SU-DHL-6 (cell line): Measurements from ENCODE around the gene SMYD4.

Experiments used
- H2AFZ ChIP-seq: fragments of 200-600 bp; sonication (generic); 2 replicates; pipeline ENCODE4 v1.6.1; 2014; ENCODE audit warnings: low read depth, mild to moderate bottlenecking, moderate library complexity, mixed read lengths, antibody characterized with exemption, low read length; ENCODE audit not compliant: severe bottlenecking
- H3F3A ChIP-seq: fragments of 200-600 bp; shearing (Covaris generic); 2 replicates; pipeline ENCODE4 v1.6.0; 2016; ENCODE audit warnings: antibody characterized with exemption, mild to moderate bottlenecking; ENCODE audit not compliant: insufficient read depth
- H3K27ac ChIP-seq: fragments of 200-600 bp; sonication (generic); 2 replicates; pipeline ENCODE4 v1.5.1; 2016; ENCODE audit warnings: low read depth, mild to moderate bottlenecking, low read length, moderate library complexity, mixed read lengths
- H3K27me3 ChIP-seq: fragments of 200-600 bp; sonication (generic), shearing (Covaris generic); 2 replicates; pipeline ENCODE4 v1.6.0; 2014; ENCODE audit warnings: mild to moderate bottlenecking, low read length
- H3K36me3 ChIP-seq: fragments of 200-600 bp; sonication (generic); 2 replicates; pipeline ENCODE4 v1.6.1; 2014; ENCODE audit warnings: mild to moderate bottlenecking, low read length, mixed read lengths
- H3K4me2 ChIP-seq: fragments of 300-600, 200-600 bp; shearing (Covaris generic), sonication (generic); 2 replicates; pipeline ENCODE4 v1.6.0; 2014; ENCODE audit warnings: low read length, low read depth, mild to moderate bottlenecking; ENCODE audit not compliant: poor library complexity, severe bottlenecking
- H3K4me3 ChIP-seq: fragments of 200-600 bp; sonication (generic); 2 replicates; pipeline ENCODE4 v1.5.1; 2014; ENCODE audit warnings: antibody characterized with exemption, low read length, mild to moderate bottlenecking, mixed read lengths; ENCODE audit not compliant: insufficient read depth, poor library complexity, severe bottlenecking
- H3K79me2 ChIP-seq: fragments of 200-600 bp; sonication (generic); 2 replicates; pipeline ENCODE4 v1.6.1; 2014; ENCODE audit warnings: mild to moderate bottlenecking, low read length, moderate library complexity; ENCODE audit not compliant: insufficient read depth
- H3K9ac ChIP-seq: fragments of 200-600 bp; sonication (generic); 2 replicates; pipeline ENCODE4 v1.7.0; 2014; ENCODE audit warnings: mild to moderate bottlenecking, low read length
- H3K9me2 ChIP-seq: fragments of 200-600 bp; sonication (generic); replicated peaks from 2 replicates; pipeline ENCODE4 v1.6.1; 2014; ENCODE audit warnings: low read length; ENCODE audit not compliant: insufficient read depth
- H3K9me3 ChIP-seq: fragments of 200-600 bp; sonication (generic); 2 replicates; pipeline ENCODE4 v1.6.1; 2014; ENCODE audit warnings: low read length, mixed read lengths; ENCODE audit not compliant: insufficient read depth
- H4K20me1 ChIP-seq: fragments of 200-600 bp; sonication (generic); 2 replicates; pipeline ENCODE4 v1.6.1; 2014; ENCODE audit warnings: low read depth, mild to moderate bottlenecking, antibody characterized with exemption, low read length, moderate library complexity, mixed read lengths
- CTCF ChIP-seq: fragments of 200-600 bp; sonication (generic); IDR thresholded peaks from one replicate; pipeline ENCODE4 v1.5.1; 2017; ENCODE audit warnings: antibody characterized with exemption, mild to moderate bottlenecking, low read length, moderate library complexity; ENCODE audit not compliant: insufficient read depth, poor library complexity, severe bottlenecking
- EZH2phosphoT487 ChIP-seq: fragments of 200-600 bp; sonication (generic), shearing (Covaris generic); conservative IDR thresholded peaks from 2 replicates; pipeline ENCODE4 v1.6.1; 2018; ENCODE audit warnings: mild to moderate bottlenecking, antibody characterized with exemption, low read length, moderate library complexity, mixed read lengths

The SMYD4 gene

DNA sequence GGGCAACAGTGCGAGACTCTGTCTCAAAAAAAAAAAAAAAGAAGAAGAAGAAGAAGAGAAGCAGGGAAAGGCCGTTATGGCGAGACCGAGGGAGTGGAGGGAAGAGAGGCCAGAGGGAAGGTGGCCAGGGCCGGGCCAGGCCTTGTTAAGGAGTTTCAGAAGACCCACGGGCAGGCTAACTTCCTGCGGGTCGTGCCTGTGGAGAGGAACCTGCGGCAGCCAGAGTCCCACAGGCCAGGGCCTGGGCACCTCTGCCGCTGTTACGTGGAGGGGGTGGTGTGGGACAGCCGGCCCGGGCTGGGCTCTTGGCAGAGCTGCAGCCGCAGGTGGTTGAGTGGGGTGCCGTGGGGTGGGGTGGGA is 99.8 kb downstream of the SMYD4 start:
- Histone ChIP-seq H3K36me3 (no peaks in the 10 kb centered on the region), H3K79me2 (peaks cover 18% of the 10 kb centered on the region; the same call in 1 of the 2 replicates), H3K27me3 (no peaks in the 10 kb centered on the region), H3F3A (no peaks in the 10 kb centered on the region), H3K27ac (no peak overlapping the region), H3K9me3 (no peaks in the 10 kb centered on the region), H3K4me3 (no peak overlapping the region), H2AFZ (no peak overlapping the region), H3K4me2 (no peak overlapping the region), H4K20me1 (no peaks in the 10 kb centered on the region), H3K9me2 (no peaks in the 10 kb centered on the region), H3K9ac (no peak overlapping the region)
- TF ChIP-seq EZH2phosphoT487 (no peak), CTCF (no peak)
